Progenitor cell of endocrine pancreas (in vitro differentiated cells): ENCODE results near the gene SLC47A2. TPM values are rescaled to one million over a fixed set of nuclear protein-coding genes. Genes with fewer than 3 reads are reported as not detected.

Experiments
- DNase-seq: peaks from one replicate; pipeline ENCODE4 v3.0.0; 2021; ENCODE audit warnings: low spot score; ENCODE audit not compliant: unreplicated experiment
- H3K27ac Mint-ChIP-seq: 2 replicates; pipeline ENCODE4 v1.8.0; 2021; ENCODE audit warnings: mild to moderate bottlenecking, moderate library complexity, mixed read lengths
- H3K27me3 Mint-ChIP-seq: 2 replicates; pipeline ENCODE4 v1.8.0; 2021; ENCODE audit warnings: mixed read lengths
- H3K36me3 Mint-ChIP-seq: 2 replicates; pipeline ENCODE4 v1.8.0; 2022; ENCODE audit warnings: mixed read lengths; ENCODE audit not compliant: insufficient read depth
- H3K4me1 Mint-ChIP-seq: 2 replicates; pipeline ENCODE4 v1.8.0; 2021; ENCODE audit warnings: low read depth, mixed read lengths
- H3K4me3 Mint-ChIP-seq: 2 replicates; pipeline ENCODE4 v1.8.0; 2021; ENCODE audit warnings: low read depth, mild to moderate bottlenecking, moderate library complexity, mixed read lengths
- H3K9me3 Mint-ChIP-seq: 2 replicates; pipeline ENCODE4 v1.8.0; 2021; ENCODE audit warnings: low read depth, mixed read lengths
- total RNA-seq: library from RNA; stranded (reverse); gene quantifications from 2 replicates; pipeline ENCODE4 v1.2.1, GENCODE V29; 2021
- TF ChIP-seq, protein P1 (sequence below): fragments of 200-600 bp; sonication (generic); IDR thresholded peaks from one replicate; pipeline ENCODE4 v1.5.0; 2021; ENCODE audit warnings: antibody characterized with exemption, mild to moderate bottlenecking; ENCODE audit not compliant: unreplicated experiment

SLC47A2 gene
- total RNA-seq, 1 donor from 2014 or later: not detected

DNA sequence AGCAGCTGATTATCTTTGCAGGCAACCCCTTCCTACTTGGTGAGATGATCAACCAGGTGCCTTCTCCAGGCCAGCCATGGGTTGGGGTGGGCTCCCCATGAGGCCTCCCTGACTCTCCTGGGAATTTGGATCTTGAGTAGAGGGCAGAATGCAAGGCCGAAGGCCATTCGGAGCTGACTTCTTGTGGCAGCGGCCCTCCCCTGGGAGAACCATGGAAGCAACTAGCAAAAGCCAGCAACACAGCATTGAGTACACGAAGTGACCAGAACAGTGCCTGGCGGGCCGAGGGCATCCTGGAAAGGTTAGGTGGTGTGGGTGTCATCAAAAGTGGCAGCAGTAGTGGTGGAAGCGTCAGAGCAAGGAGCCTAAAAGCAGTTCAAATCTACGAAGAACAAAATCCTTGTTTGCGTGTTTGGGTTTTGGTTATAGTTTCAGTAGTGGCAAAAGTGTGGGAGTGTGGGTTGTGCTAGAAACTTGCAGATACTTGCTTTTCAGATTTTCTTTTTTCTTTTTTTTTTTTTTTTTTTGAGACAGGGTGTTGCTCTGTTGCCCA, 33.7 kb upstream of the SLC47A2 start:
- no peak for DNase-seq
- Mint-ChIP-seq H3K4me3 (no peak overlapping the region), H3K27me3 (peaks cover 33% of the 10 kb centered on the region), H3K4me1 (peaks cover 4% of the 10 kb centered on the region), H3K9me3 (no peaks in the 10 kb centered on the region), H3K27ac (no peak overlapping the region), H3K36me3 (no peaks in the 10 kb centered on the region)
- TF ChIP-seq, protein P1, sequence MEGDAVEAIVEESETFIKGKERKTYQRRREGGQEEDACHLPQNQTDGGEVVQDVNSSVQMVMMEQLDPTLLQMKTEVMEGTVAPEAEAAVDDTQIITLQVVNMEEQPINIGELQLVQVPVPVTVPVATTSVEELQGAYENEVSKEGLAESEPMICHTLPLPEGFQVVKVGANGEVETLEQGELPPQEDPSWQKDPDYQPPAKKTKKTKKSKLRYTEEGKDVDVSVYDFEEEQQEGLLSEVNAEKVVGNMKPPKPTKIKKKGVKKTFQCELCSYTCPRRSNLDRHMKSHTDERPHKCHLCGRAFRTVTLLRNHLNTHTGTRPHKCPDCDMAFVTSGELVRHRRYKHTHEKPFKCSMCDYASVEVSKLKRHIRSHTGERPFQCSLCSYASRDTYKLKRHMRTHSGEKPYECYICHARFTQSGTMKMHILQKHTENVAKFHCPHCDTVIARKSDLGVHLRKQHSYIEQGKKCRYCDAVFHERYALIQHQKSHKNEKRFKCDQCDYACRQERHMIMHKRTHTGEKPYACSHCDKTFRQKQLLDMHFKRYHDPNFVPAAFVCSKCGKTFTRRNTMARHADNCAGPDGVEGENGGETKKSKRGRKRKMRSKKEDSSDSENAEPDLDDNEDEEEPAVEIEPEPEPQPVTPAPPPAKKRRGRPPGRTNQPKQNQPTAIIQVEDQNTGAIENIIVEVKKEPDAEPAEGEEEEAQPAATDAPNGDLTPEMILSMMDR: no peak

DNA sequence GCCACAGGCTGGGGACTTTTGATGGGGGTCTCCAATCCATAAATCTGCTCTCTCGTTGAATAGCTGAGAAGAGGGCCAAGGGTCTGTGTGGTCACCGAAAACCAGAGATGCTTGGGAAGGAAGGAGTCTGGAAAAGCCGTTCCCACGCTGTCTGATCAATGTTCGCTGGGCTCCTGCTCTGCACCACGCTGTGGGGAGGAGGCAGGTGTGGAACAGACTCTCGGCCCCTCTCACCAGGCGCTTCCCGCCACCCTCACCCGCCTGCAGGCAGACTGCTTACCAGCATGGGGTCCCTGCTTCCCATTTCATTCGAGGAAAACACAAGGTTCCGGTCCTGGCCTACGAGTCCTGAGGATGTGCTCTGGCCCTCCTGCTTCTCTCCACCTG, 32.4 kb upstream of the SLC47A2 start:
- H3K27me3 Mint-ChIP-seq: peaks cover 33% of the 10 kb centered on the region
- H3K27ac Mint-ChIP-seq: no peak overlapping the region
- H3K9me3 Mint-ChIP-seq: no peaks in the 10 kb centered on the region
- H3K36me3 Mint-ChIP-seq: no peaks in the 10 kb centered on the region
- H3K4me3 Mint-ChIP-seq: no peak overlapping the region
- TF ChIP-seq, protein P1: no peak
- peaks cover 4% of the 10 kb centered on the region for H3K4me1 Mint-ChIP-seq
- no peak for DNase-seq

DNA sequence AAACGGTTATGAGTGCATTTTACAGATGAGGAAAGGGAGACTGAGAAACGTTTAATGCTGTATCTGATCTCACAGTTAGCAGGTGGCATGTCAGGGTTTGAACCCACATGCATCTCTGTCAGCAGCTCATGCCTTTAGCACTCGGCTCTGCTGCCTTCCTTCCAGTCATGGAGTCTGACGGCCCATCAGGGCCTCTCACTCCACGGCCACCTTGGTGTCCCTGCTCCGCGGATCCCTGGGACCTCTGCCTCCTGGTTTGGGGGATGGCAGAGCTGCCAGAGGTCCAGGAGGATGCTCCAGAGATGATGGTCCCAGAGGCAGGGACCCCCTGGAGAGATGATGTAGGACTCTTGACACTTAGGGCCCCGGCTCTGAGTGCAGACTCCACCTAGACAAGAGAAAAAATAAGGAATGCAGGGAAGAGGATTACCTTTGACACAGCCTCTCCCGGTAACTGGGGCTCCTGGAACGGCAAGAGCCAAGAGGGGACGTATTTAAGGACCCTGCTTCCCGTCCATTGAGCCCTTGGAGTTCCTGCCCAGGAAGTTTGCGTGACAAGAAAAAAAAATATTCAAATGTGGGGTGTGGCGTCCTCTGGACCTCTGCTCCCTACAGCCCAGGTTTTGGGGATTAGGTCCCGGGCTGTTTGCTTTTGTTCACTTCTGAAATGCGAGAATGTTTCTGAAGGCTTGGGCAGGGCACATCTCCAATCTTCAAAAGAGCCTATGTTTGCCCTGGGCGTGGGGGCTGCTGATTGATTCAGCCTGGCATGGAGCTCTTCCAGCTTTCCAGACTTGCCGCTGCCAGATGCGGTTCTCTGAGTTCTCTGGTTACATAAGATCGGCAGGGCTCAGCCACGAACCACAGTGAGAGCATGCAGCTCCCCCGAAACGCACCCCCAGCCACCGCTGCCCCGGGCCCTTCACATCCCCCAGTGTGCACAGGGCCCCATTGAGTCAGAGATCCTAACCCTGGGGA, 31.7 kb upstream of the SLC47A2 start, which contains the start of gene ALDH3A1:
ALDH3A1 (minus strand) TSS at position 470 of the 978 bp plus-strand sequence. CDS start 3,169 bp downstream, outside the sequence.
- no peak within 1 kb of the TSS for H3K4me3 Mint-ChIP-seq
- DNase-seq: no peak
- H3K4me1 Mint-ChIP-seq: peaks cover 4% of the 10 kb centered on the region
- H3K9me3 Mint-ChIP-seq: no peaks in the 10 kb centered on the region
- TF ChIP-seq, protein P1: no peak
- H3K36me3 Mint-ChIP-seq: no peaks in the 10 kb centered on the region
- no peak within 1 kb of the TSS for H3K27ac Mint-ChIP-seq
- peaks cover 28% of the 10 kb centered on the region for H3K27me3 Mint-ChIP-seq

DNA sequence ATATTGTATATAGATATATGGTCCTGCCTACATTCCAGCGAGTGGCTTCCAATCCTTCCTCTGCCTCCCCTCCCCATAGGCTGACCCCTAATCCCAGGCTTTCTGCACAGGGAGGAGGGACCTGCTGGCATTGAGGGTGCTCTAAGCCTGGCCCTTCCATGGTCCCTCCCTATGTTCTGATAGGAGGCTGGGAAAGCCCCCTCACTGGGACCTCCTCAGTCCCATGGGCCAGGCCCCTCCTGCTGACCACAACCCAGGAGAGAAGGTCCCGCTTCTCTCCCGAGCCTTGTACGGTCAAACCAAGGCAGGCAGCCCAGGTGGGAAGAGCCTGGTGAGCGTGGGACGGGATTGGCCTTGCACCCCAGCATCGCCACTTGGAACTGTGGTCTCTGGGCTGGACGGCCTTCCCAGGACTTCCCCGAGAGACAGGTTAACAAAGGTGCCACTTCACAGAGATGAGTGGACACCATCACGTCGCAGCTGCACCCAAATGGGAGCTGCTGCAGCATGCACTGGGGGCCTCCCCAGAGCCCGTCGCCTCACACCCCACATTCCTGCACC, 30.9 kb upstream of the SLC47A2 start:
- H3K27ac Mint-ChIP-seq: no peak overlapping the region
- H3K9me3 Mint-ChIP-seq: no peaks in the 10 kb centered on the region
- H3K27me3 Mint-ChIP-seq: peaks cover 28% of the 10 kb centered on the region
- TF ChIP-seq, protein P1: no peak
- no peaks in the 10 kb centered on the region for H3K36me3 Mint-ChIP-seq
- DNase-seq: no peak
- peaks cover 4% of the 10 kb centered on the region for H3K4me1 Mint-ChIP-seq
- no peak overlapping the region for H3K4me3 Mint-ChIP-seq

DNA sequence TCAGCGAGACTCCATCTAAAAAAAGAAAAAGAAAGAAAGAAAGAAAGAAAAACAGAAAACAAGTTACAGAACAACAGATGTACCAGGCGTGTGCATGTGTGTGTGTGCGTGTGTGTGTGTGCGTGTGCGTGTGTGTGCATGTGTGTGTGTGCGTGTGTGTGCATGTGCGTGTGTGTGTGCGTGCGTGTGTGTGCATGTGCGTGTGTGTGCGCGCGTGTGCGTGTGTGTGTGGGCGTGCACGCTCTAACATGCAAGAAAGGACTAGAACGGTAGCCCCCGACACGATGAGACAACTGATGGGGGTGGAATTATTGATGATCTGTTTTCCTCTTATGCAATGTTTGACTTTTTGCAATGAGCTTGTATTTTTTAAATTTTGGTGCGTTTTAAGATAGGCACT, 30.1 kb upstream of the SLC47A2 start:
- no peak overlapping the region for H3K4me3 Mint-ChIP-seq
- no peak overlapping the region for H3K27ac Mint-ChIP-seq
- no peaks in the 10 kb centered on the region for H3K36me3 Mint-ChIP-seq
- no peaks in the 10 kb centered on the region for H3K9me3 Mint-ChIP-seq
- no peak for DNase-seq
- H3K4me1 Mint-ChIP-seq: peaks cover 4% of the 10 kb centered on the region
- TF ChIP-seq, protein P1: no peak
- H3K27me3 Mint-ChIP-seq: peaks cover 28% of the 10 kb centered on the region
